HCT116 (cell line): ENCODE measurements around the gene MSL1.

ENCODE experiments used
- ATF3 ChIP-seq: IDR thresholded peaks from 2 replicates; pipeline ENCODE4 v1.6.1; 2012
- CTCF ChIP-seq, 3 experiments: fragments of 200-600 bp in 1 of 3; sonication (generic) in 1 of 3; IDR thresholded peaks in 2 of 3; conservative IDR thresholded peaks in 1 of 3; 2 replicates each; pipeline ENCODE4 v1.5.1; 2012 to 2017; ENCODE audit warnings: low read depth in 2 of 3, low read length in 2 of 3, antibody characterized with exemption in 1 of 3, borderline replicate concordance in 1 of 3, control low read depth in 1 of 3, mild to moderate bottlenecking in 1 of 3, mixed read lengths in 1 of 3, mixed run types in 1 of 3, moderate library complexity in 1 of 3; ENCODE audit not compliant: insufficient read depth in 1 of 3
- ELF1 ChIP-seq: IDR thresholded peaks from 2 replicates; pipeline ENCODE4 v1.6.1; 2012; ENCODE audit warnings: low read depth, borderline replicate concordance
- EZH2 ChIP-seq: fragments of 200-600 bp; sonication (generic); IDR thresholded peaks from 2 replicates; pipeline ENCODE4 v1.6.1; 2017; ENCODE audit warnings: antibody characterized with exemption, mixed run types
- MAX ChIP-seq: IDR thresholded peaks from 2 replicates; pipeline ENCODE4 v1.6.1; 2012
- POLR2A ChIP-seq: IDR thresholded peaks from 2 replicates; pipeline ENCODE4 v1.7.0; 2011; ENCODE audit warnings: borderline replicate concordance; ENCODE audit not compliant: insufficient read depth, insufficient read length; ENCODE audit errors: extremely low read depth
- POLR2AphosphoS5 ChIP-seq: IDR thresholded peaks from 2 replicates; pipeline ENCODE4 v1.6.1; 2011; ENCODE audit warnings: mild to moderate bottlenecking, low read depth, low read length, moderate library complexity
- REST ChIP-seq: IDR thresholded peaks from 2 replicates; pipeline ENCODE4 v1.6.1; 2012; ENCODE audit warnings: low read depth
- ZNF274 ChIP-seq: fragments of 200-500 bp; sonication (Bioruptor generic); IDR thresholded peaks from 2 replicates; pipeline ENCODE4 v1.6.1; 2014; ENCODE audit warnings: mild to moderate bottlenecking, low read depth, low read length, inconsistent platforms

GRCh38 chr17:40097931-40098845 lies 23.6 kb upstream of the MSL1 start:
- TF ChIP-seq CTCF (IDR thresholded peaks at IDR 0.05 in 2 of 3, conservative IDR thresholded peaks at IDR 0.05 in 1 of 3; ENCODE audit: borderline replicate concordance in 1 of 3, insufficient read depth in 1 of 3, low read depth in 2 of 3, low read length in 2 of 3) = no peak
- TF ChIP-seq MAX = peak; percentile 82
- no peak for TF ChIP-seq ZNF274
- no peak for TF ChIP-seq REST
- TF ChIP-seq EZH2 = no peak
- no peak for TF ChIP-seq POLR2A
- no peak for TF ChIP-seq ELF1
- no peak for TF ChIP-seq ATF3
- TF ChIP-seq POLR2AphosphoS5 = no peak
